ENCODE measurements around the gene DUSP8.

The DUSP8 gene

DNA sequence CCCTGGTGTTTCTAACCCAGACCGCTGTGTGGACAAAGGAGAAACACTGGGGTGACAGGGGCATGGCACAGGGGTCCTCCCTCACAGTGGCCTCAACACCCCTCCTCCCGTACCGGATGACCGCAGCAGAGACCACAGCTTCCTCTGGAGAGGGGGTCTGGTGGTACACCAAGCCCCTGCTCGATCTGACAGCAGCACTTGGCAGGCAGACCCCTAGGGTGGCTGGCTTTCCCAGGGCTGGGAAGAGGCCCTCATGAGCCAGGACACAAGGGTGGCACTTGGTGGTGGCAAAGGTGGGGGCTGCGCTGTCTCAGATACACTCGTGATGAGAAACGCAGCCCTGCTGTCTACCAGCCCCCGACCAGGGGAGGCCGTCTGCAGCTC is 38.7 kb downstream of the DUSP8 start:
- DNase-seq (ENCODE audit: low spot score) = no peak

GRCh38 chr11:1532606-1533341 is 39.3 kb downstream of the DUSP8 start:
- DNase-seq (ENCODE audit: low spot score) = no peak

- DNase-seq (ENCODE audit: low spot score) = no peak
These were observed 40.0 kb downstream of the DUSP8 start for GRCh38 chr11:1532014-1532586.

DNA sequence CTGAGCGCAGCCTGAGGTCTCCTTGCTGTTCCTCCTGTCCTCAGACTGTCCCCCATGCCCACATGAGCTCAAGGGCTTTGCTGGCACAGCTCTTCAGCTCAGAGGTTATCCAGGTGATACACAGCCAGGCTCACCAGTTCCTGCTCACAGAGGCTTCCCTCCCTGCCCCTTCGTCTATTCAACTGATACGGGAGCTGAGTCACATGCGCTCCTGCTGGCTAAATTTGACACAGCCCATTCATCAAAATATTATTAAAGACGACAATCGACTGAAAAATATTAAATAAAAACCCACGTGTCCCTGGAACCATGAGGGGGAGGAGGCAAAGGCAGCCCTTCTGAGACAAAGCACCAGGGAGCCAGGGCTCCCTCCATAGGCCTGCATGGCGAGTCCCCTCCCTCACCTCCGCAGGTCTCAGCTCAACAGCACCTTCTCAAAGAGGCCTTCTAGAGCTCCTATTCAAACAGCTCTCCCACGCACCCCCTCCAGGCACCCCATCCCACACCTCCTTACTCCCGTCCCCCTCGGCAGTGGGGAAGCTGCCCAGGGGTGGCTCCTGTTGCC is 40.5 kb downstream of the DUSP8 start:
- DNase-seq (ENCODE audit: low spot score) = no peak

- no peak for DNase-seq (ENCODE audit: low spot score)
These were observed 41.2 kb downstream of the DUSP8 start for GRCh38 chr11:1530686-1531448.

DNA sequence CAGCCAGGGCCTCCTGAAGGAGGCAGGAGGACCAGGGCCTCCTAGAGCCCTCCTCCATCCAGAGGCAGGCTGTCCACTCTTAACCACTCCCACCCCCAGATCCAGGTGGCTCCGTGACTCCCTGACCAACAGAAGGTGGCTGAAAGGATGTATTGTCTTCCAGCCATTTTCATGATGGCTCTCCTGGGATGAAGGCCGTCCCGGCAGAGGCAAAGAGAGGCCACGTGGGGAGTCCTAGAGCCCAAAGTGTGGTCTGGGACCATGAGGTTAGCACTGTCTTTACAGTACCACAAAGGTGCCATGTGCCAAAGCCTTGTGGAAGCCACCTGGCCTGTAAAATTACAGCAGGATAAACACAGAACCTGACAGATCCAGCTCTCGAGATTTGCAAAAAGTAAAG is 42.3 kb downstream of the DUSP8 start:
- no peak for DNase-seq (ENCODE audit: low spot score)

GRCh38 chr11:1529286-1529685 is 42.8 kb downstream of the DUSP8 start:
- DNase-seq (ENCODE audit: low spot score) = no peak

GRCh38 chr11:1528710-1529109 is 43.4 kb downstream of the DUSP8 start:
- DNase-seq (ENCODE audit: low spot score) = no peak

DNA sequence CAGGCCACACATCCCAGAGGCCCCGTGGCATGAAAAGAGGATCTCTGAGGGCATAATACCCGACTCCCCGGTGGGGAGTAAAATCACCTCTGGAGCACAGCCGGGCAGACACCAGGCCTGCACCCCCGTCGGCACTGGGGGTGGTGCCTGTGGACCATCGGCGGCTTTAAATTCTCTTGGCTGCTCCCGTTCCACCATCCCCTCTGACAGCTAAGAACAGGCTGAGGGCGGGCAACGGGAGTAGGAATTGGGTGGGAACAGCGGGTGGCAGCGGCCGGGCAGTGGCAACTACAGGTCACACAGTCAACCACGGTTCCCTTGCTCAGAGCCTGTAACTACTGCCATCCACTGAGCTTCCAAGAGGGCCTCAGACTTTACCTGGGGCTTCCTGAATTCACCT is 45.3 kb downstream of the DUSP8 start:
- DNase-seq (ENCODE audit: low spot score) = no peak

DNA sequence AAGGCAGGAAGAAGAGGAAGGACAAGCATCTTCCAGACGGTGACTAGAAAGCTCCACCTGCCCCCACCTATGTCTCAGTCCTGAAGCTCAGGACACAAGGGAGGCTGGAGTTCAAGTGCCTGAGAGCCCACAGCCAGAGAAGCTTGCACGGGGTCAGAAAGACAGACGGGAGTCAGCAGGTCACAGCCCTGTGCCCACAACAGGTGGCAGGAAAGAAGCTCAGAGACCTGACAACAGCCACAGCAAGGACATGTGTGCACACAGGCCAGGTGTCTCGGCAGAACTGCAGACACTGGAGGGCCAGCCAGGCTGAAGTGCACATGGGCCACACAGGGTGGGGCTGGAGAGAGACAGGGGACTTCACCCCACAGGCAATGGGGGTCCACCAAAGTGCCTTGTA is 48.3 kb downstream of the DUSP8 start:
- no peak for DNase-seq (ENCODE audit: low spot score)

DNA sequence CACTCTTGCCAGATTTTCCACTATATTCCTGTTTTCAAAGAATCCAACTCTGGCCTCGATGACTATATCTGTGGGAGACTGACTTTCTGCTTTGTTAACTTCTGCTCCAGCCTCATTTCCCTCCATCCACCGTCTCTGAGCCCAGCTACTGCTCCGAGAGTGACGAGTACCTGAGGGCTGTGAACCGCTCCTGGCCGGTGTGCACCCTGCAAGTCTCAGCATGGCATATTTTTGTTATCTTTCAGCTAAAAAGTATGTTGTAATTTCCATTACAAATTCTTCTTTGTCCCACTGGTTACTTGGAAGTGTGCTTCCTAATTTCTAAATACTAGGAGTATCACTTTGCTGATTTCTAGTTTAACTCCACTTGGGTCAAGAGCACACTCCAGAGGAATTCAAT is 49.0 kb downstream of the DUSP8 start:
- no peak for DNase-seq (ENCODE audit: low spot score)

DNA sequence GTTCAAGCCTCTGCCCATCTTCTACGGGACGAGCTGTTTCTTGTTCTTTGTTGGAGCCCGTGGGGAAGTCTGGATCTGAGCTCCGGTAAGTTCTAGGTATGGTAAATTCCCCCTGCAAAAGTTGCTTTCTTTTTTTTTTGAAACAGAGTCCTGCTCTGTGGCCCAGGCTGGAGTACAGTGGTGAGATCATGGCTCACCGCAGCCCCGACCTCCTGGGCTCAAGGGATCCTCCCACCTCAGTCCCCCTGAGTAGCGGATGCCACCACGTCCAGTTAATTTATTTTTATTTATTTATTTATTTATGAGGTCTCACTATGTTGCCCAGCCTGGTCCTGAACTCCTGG is 50.0 kb downstream of the DUSP8 start:
- no peak for DNase-seq (ENCODE audit: low spot score)

DNA sequence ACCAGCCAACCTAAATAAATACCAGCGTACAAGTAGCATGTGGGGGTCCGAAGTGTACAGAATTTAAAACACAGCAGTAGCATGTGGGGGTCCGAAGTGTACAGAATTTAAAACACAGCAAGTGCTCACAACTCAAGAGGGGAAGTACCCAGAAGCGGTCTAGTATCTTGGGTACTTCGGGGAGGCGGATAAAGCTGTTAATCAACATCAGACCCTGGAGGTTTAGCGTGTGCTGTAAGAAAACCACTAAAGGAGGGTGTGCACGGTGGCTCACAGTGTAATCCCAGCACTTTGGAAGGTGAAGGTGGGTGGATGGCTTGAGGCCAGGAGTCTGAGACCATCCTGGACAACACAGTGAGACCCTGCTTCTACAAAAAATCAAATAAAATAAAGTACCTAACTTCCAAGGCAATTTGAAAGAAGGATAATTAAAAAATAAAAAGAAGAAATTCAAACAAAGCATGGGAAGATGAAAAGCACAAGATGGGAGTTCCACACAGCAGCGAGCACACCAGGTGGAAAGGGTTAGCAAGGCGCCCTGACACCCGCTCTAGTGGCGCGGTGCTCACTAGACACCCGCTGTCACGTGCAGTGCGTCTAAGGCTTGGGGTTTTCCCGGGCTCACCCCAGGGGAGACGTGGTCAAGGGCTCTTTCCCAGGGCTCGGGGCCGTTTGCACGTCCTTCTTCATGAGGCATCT is 50.5 kb downstream of the DUSP8 start:
- DNase-seq (ENCODE audit: low spot score) = no peak

- DNase-seq (ENCODE audit: low spot score) = no peak
These were observed 51.3 kb downstream of the DUSP8 start for GRCh38 chr11:1520663-1521267.

GRCh38 chr11:1520209-1520662 is 51.8 kb downstream of the DUSP8 start:
- no peak for DNase-seq (ENCODE audit: low spot score)

GRCh38 chr11:1519028-1520010 is 52.8 kb downstream of the DUSP8 start:
- DNase-seq (ENCODE audit: low spot score) = no peak

DNA sequence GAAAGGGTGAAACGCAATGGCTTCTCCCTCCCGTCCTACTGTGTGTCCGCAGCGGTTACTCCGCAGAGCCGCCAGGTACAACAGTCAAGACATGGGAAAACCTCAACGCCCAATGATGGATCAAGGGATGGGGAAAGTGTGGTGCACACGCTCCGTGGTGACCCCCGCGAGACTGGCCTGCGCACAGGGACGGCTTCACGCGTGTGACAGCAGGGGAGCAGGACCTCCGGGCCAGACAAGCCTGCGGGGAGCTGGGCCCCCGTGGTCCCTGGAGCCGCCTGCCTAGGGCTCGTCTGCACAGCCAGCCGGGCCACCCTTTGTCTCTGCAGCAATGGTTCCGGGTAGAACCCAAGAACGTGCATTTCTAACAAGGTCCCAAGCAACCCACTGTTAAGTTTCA is 53.8 kb downstream of the DUSP8 start:
- no peak for DNase-seq (ENCODE audit: low spot score)

GRCh38 chr11:1517117-1518005 is 54.7 kb downstream of the DUSP8 start:
- DNase-seq (ENCODE audit: low spot score) = no peak
